Stimulated activated CD4-positive, alpha-beta T cell treated with anti-CD3 and anti-CD28 coated beads, Interleukin-1b, Interleukin-23, amount 100 ng/mL, for 48 hours (primary cell): ENCODE measurements around the gene IGFBP4.

Experiments used
- DNase-seq: peaks from one replicate; pipeline ENCODE4 v3.0.0-alpha.2; 2020

The IGFBP4 gene

GRCh38 chr17:40493697-40494096 is 50.4 kb downstream of the IGFBP4 start:
- no peak for DNase-seq

- no peak for DNase-seq
Observed at GRCh38 chr17:40495140-40495539, 51.9 kb downstream of the IGFBP4 start.

GRCh38 chr17:40496170-40496569 is 52.9 kb downstream of the IGFBP4 start:
- DNase-seq = no peak

- DNase-seq = no peak
Observed at GRCh38 chr17:40496634-40497420, 53.6 kb downstream of the IGFBP4 start.

- DNase-seq = no peak
Observed at GRCh38 chr17:40497695-40498094, 54.4 kb downstream of the IGFBP4 start.

- no peak for DNase-seq
Observed at GRCh38 chr17:40498281-40499084, 55.2 kb downstream of the IGFBP4 start.

GRCh38 chr17:40499551-40500189 is 56.4 kb downstream of the IGFBP4 start:
- no peak for DNase-seq

GRCh38 chr17:40500190-40500589 is 56.9 kb downstream of the IGFBP4 start:
- no peak for DNase-seq

- DNase-seq = no peak
Observed at GRCh38 chr17:40500709-40501108, 57.5 kb downstream of the IGFBP4 start.

GRCh38 chr17:40501499-40501911 is 58.3 kb downstream of the IGFBP4 start, which contains the start of gene TNS4:
Gene TNS4, minus strand, starts transcription at chr17:40501623. Its CDS starts 5,198 bp downstream, at chr17:40496425.
- DNase-seq = no peak

GRCh38 chr17:40502716-40503115 is 59.5 kb downstream of the IGFBP4 start:
- no peak for DNase-seq

GRCh38 chr17:40503154-40503553 is 59.9 kb downstream of the IGFBP4 start:
- DNase-seq = no peak

GRCh38 chr17:40506786-40507185 is 63.5 kb downstream of the IGFBP4 start:
- DNase-seq = no peak
